Stimulated activated CD4-positive, alpha-beta T cell treated with anti-CD3 and anti-CD28 coated beads, Interleukin-1b, Interleukin-23, amount 100 ng/mL, for 4 hours (primary cell): ENCODE results near the gene TAF11L14.

Source experiments
- DNase-seq, 2 donors: peaks; one replicate each; pipeline ENCODE4 v3.0.0-alpha.2; 2020; ENCODE audit warnings: low read depth in 2 of 2

TAF11L14 gene

GRCh38 chr5:17679597-17680203, 45.4 kb downstream of the TAF11L14 start:
- DNase-seq = no peak

GRCh38 chr5:17680737-17681136, 46.5 kb downstream of the TAF11L14 start:
- DNase-seq = no peak
